Uterus (tissue), 4 donors: Measurements from ENCODE around the gene UNCX. TPM values are rescaled to one million over a fixed set of nuclear protein-coding genes. Genes with fewer than 3 reads are reported as not detected.
A peak's percentile ranks its signal among the peaks of the same experiment; 100 is the strongest.

Source experiments
- DNase-seq, 2 donors: peaks; one replicate each; pipeline ENCODE4 v3.0.0-alpha.2; 2019 to 2020
- H3K27ac ChIP-seq, 2 donors: fragments of 200-600 bp; sonication (generic); 1 replicate in 1 of 2; 2 replicates in 1 of 2; pipeline ENCODE4 v1.5.1; 2016 to 2018
- H3K27me3 ChIP-seq, 2 donors: fragments of 200-600 bp; sonication (generic); one replicate each; pipeline ENCODE4 v1.5.1; 2018 to 2019; ENCODE audit warnings: control low read depth in 1 of 2
- H3K36me3 ChIP-seq, 2 donors: fragments of 200-600 bp; sonication (generic); one replicate each; pipeline ENCODE4 v1.5.1; 2019; ENCODE audit warnings: control low read depth in 1 of 2
- H3K4me1 ChIP-seq, 2 donors: fragments of 200-600 bp; sonication (generic); one replicate each; pipeline ENCODE4 v1.5.1; 2018 to 2019; ENCODE audit warnings: control low read depth in 1 of 2
- H3K4me3 ChIP-seq, 2 donors: fragments of 200-600 bp; sonication (generic); 1 replicate in 1 of 2; 2 replicates in 1 of 2; pipeline ENCODE4 v1.5.1; 2018 to 2019; ENCODE audit warnings: mild to moderate bottlenecking in 1 of 2
- H3K9me3 ChIP-seq, 2 donors: fragments of 200-600 bp; sonication (generic); one replicate each; pipeline ENCODE4 v1.5.1; 2019; ENCODE audit warnings: control low read depth in 1 of 2
- CTCF ChIP-seq, 4 experiments: fragments of 200-600 bp in 2 of 4; fragments of 450-650 bp in 2 of 4; sonication (generic) in 2 of 4; IDR thresholded peaks; one replicate each; pipeline ENCODE4 v1.5.1; 2016 to 2019; ENCODE audit warnings: antibody characterized with exemption in 4 of 4, mild to moderate bottlenecking in 2 of 4, moderate library complexity in 1 of 4
- POLR2A ChIP-seq, 2 donors: fragments of 450-650 bp; IDR thresholded peaks; one replicate each; pipeline ENCODE4 v1.6.1; 2016; ENCODE audit warnings: antibody characterized with exemption in 2 of 2, mild to moderate bottlenecking in 1 of 2, moderate library complexity in 1 of 2
- intact Hi-C: fragments of 100-400 bp; cut with DNase I; formaldehyde crosslinking; loops from one replicate; pipeline ENCODE4 v1.15.1; 2023; ENCODE audit warnings: low total_unique reads
- total RNA-seq, 4 donors: library from RNA; depleted of rRNA in 3 of 4; stranded (reverse); fragments of >200 nt in 3 of 4; gene quantifications; one replicate each; pipeline versions ENCODE4 v1.1.0 to v1.2.4, GENCODE V29; 2014 to 2023
- donor health status: DM: yes; HTN: yes; CAD: no.

Gene UNCX
- total RNA-seq, 4 donors from 2014 or later = not detected

GRCh38 chr7:1223196-1223981, 9.3 kb upstream of the UNCX start:
- TF ChIP-seq POLR2A (IDR thresholded peaks at IDR 0.05) (no peak), CTCF (IDR thresholded peaks at IDR 0.05) (no peak)
- peaks cover 29 to 51% of the 10 kb centered on the region in 2 donors for H3K27me3 ChIP-seq
- no peak for DNase-seq
- no peaks in the 10 kb centered on the region for H3K9me3 ChIP-seq
- no peak overlapping the region for H3K27ac ChIP-seq
- no peaks in the 10 kb centered on the region for H3K36me3 ChIP-seq
- peaks cover 0 to 6% of the 10 kb centered on the region in 2 donors for H3K4me1 ChIP-seq
- intact Hi-C loops = no loop called here
- H3K4me3 ChIP-seq = no peak overlapping the region

GRCh38 chr7:1224086-1224716, 8.5 kb upstream of the UNCX start:
- TF ChIP-seq CTCF (IDR thresholded peaks at IDR 0.05) (no peak), POLR2A (IDR thresholded peaks at IDR 0.05) (no peak)
- Histone ChIP-seq H3K9me3 (no peaks in the 10 kb centered on the region), H3K36me3 (no peaks in the 10 kb centered on the region), H3K4me1 (peaks cover 0 to 6% of the 10 kb centered on the region in 2 donors), H3K27me3 (peaks cover 31 to 59% of the 10 kb centered on the region in 2 donors), H3K27ac (no peak overlapping the region), H3K4me3 (no peak overlapping the region)
- intact Hi-C loops = no loop called here
- DNase-seq = no peak

- Histone ChIP-seq H3K27me3 (peaks cover 33 to 61% of the 10 kb centered on the region in 2 donors), H3K4me1 (peaks cover 0 to 6% of the 10 kb centered on the region in 2 donors)
Measured at GRCh38 chr7:1225030-1225429, 7.6 kb upstream of the UNCX start.

GRCh38 chr7:1225441-1226185, 7.1 kb upstream of the UNCX start:
- Histone ChIP-seq H3K9me3 (no peaks in the 10 kb centered on the region), H3K27me3 (peaks cover 33 to 66% of the 10 kb centered on the region in 2 donors), H3K27ac (no peak overlapping the region), H3K4me1 (peaks cover 0 to 10% of the 10 kb centered on the region in 2 donors), H3K4me3 (no peak overlapping the region), H3K36me3 (no peaks in the 10 kb centered on the region)
- no peak for TF ChIP-seq POLR2A (IDR thresholded peaks at IDR 0.05)
- TF ChIP-seq CTCF (IDR thresholded peaks at IDR 0.05) = peak; percentile 28 to 65 (median 62)
- DNase-seq = no peak
- intact Hi-C loops = no loop called here

More at GRCh38 chr7:1225030-1225429, 7.6 kb upstream of the UNCX start:
- intact Hi-C loops = no loop called here
- H3K36me3 ChIP-seq = no peaks in the 10 kb centered on the region
- H3K4me3 ChIP-seq = no peak overlapping the region
- H3K27ac ChIP-seq = no peak overlapping the region
- DNase-seq = no peak
- no peaks in the 10 kb centered on the region for H3K9me3 ChIP-seq
- TF ChIP-seq POLR2A (IDR thresholded peaks at IDR 0.05) (no peak), CTCF (IDR thresholded peaks at IDR 0.05) (no peak)
